ENCODE data around the gene SNX9. TPM values are rescaled to one million over a fixed set of nuclear protein-coding genes. Genes with fewer than 3 reads are reported as not detected.

The SNX9 gene
- total RNA-seq, 1 experiment from 2014 or later, result 24.8 TPM

GRCh38 chr6:157775376-157775775 is 47.7 kb upstream of the SNX9 start:
- Histone ChIP-seq H3K36me3 (ENCODE audit: insufficient read depth, low read length, poor library complexity, severe bottlenecking) (no peaks in the 10 kb centered on the region), H3K9me3 (ENCODE audit: low read depth, low read length, poor library complexity, severe bottlenecking) (no peaks in the 10 kb centered on the region), H3K27me3 (replicated peaks; ENCODE audit: insufficient read depth, low read depth, low read length, poor library complexity) (no peaks in the 10 kb centered on the region), H3K4me1 (ENCODE audit: insufficient read depth, low read length, poor library complexity, severe bottlenecking) (no peaks in the 10 kb centered on the region), H3K4me3 (ENCODE audit: low read depth, low read length, poor library complexity, severe bottlenecking) (no peak overlapping the region), H3K27ac (ENCODE audit: low read depth, low read length, poor library complexity, severe bottlenecking) (no peak overlapping the region)
- TF ChIP-seq CTCF (conservative IDR thresholded peaks at IDR 0.05; ENCODE audit: low read depth, low read length) (no peak), EZH2 (IDR thresholded peaks at IDR 0.05; ENCODE audit: borderline replicate concordance, low read depth, low read length, poor library complexity, severe bottlenecking) (no peak)
- intact Hi-C loops (cut with micrococcal nuclease; ENCODE audit: unreplicated experiment), result no loop called here
- CTCF ChIA-PET, result no interaction called here
- POLR2A ChIA-PET (ENCODE audit: low non-redundant PET), result no interaction called here
- no TSS peak for BruUV-seq (replicated peaks)
- no peak for DNase-seq (ENCODE audit: low spot score)

DNA sequence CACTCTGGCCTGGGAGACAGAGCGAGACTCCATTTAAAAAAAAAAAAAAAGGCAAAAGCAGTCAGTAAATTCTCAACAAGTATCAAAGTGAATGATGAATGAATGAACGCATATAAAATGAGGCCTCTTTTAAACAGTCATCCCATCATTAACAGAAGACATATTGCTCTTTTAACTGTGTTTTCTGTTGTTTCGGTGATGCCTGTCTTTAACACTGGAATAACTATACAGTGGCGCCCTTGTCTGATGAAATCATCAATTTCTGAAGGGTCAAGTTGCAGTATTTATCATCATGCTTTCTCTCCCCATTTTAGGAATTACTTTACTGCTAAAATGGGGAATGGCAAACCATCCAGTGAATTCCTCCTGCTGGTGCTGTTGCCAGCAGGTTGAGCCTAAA is 45.7 kb upstream of the SNX9 start:
- no peak for TF ChIP-seq EZH2 (IDR thresholded peaks at IDR 0.05; ENCODE audit: borderline replicate concordance, low read depth, low read length, poor library complexity, severe bottlenecking)
- TF ChIP-seq CTCF (conservative IDR thresholded peaks at IDR 0.05; ENCODE audit: low read depth, low read length), result no peak
- BruUV-seq (replicated peaks), result no TSS peak
- no peaks in the 10 kb centered on the region for H3K36me3 ChIP-seq (ENCODE audit: insufficient read depth, low read length, poor library complexity, severe bottlenecking)
- no peak for DNase-seq (ENCODE audit: low spot score)
- ChIA-PET POLR2A (ENCODE audit: low non-redundant PET) (no interaction called here), CTCF (no interaction called here)
- no peaks in the 10 kb centered on the region for H3K4me1 ChIP-seq (ENCODE audit: insufficient read depth, low read length, poor library complexity, severe bottlenecking)
- H3K27ac ChIP-seq (ENCODE audit: low read depth, low read length, poor library complexity, severe bottlenecking), result no peak overlapping the region
- H3K9me3 ChIP-seq (ENCODE audit: low read depth, low read length, poor library complexity, severe bottlenecking), result no peaks in the 10 kb centered on the region
- intact Hi-C loops (cut with micrococcal nuclease; ENCODE audit: unreplicated experiment), result no loop called here
- no peaks in the 10 kb centered on the region for H3K27me3 ChIP-seq (replicated peaks; ENCODE audit: insufficient read depth, low read depth, low read length, poor library complexity)
- H3K4me3 ChIP-seq (ENCODE audit: low read depth, low read length, poor library complexity, severe bottlenecking), result no peak overlapping the region

DNA sequence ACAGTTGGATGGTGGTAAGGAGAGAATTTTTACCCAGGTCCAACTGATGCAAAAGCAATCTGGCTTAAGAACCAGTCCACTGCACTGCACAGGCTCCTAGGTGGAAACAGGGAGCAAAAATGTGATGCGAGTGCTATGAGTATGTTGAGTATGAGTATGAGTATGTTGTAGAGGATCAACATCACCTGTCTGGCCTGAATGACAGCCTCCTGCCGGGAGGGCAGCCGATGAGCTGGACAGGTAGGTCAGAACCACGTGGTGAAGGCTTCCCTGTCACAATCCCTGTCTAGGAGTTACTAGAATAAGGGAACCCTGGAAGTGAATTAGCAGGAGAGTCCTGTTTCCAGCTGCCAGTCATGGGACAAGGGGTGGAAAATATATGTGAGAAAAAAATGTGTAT is 44.3 kb upstream of the SNX9 start:
- Histone ChIP-seq H3K36me3 (ENCODE audit: insufficient read depth, low read length, poor library complexity, severe bottlenecking) (no peaks in the 10 kb centered on the region), H3K9me3 (ENCODE audit: low read depth, low read length, poor library complexity, severe bottlenecking) (no peaks in the 10 kb centered on the region), H3K4me3 (ENCODE audit: low read depth, low read length, poor library complexity, severe bottlenecking) (no peak overlapping the region), H3K27me3 (replicated peaks; ENCODE audit: insufficient read depth, low read depth, low read length, poor library complexity) (no peaks in the 10 kb centered on the region), H3K4me1 (ENCODE audit: insufficient read depth, low read length, poor library complexity, severe bottlenecking) (no peaks in the 10 kb centered on the region), H3K27ac (ENCODE audit: low read depth, low read length, poor library complexity, severe bottlenecking) (no peak overlapping the region)
- BruUV-seq (replicated peaks), result no TSS peak
- TF ChIP-seq CTCF (conservative IDR thresholded peaks at IDR 0.05; ENCODE audit: low read depth, low read length), result no peak
- no peak for TF ChIP-seq EZH2 (IDR thresholded peaks at IDR 0.05; ENCODE audit: borderline replicate concordance, low read depth, low read length, poor library complexity, severe bottlenecking)
- ChIA-PET POLR2A (ENCODE audit: low non-redundant PET) (no interaction called here), CTCF (no interaction called here)
- no peak for DNase-seq (ENCODE audit: low spot score)
- intact Hi-C loops (cut with micrococcal nuclease; ENCODE audit: unreplicated experiment), result no loop called here
